H1 (cell line): ENCODE results near the gene L3MBTL1. TPM values are rescaled to one million over a fixed set of nuclear protein-coding genes. Genes with fewer than 3 reads are reported as not detected.

Experiments used
- CTCF ChIA-PET: fragments of 300-600 bp; sonication (Branson Sonifier 250); formaldehyde crosslinking; loops from one replicate; lab custom pipeline; 2021; ENCODE audit not compliant: partially characterized antibody; lab: Charles Lee
- POLR2A ChIA-PET: fragments of 300-600 bp; sonication (Branson Sonifier 250); formaldehyde crosslinking; loops from one replicate; lab custom pipeline; 2021; ENCODE audit warnings: inconsistent platforms; ENCODE audit not compliant: partially characterized antibody; lab: Charles Lee
- DNase-seq, 2 experiments: peaks; one replicate each; pipeline versions ENCODE4 v3.0.0 to v3.0.0-alpha.2; 2010 to 2022; ENCODE audit warnings: low spot score in 2 of 2, low read depth in 1 of 2, mixed read lengths in 1 of 2
- FAIRE-seq: peaks from 2 replicates; lab custom pipeline; 2011; peaks lifted over from hg19 to GRCh38; lab: Jason Lieb, UNC
- H2AFZ ChIP-seq: 2 replicates; pipeline ENCODE4 v1.8.1; 2012; ENCODE audit warnings: low read length, inconsistent platforms
- H2AK5ac ChIP-seq: 2 replicates; pipeline ENCODE4 v1.6.1; 2013; ENCODE audit warnings: low read depth, low read length
- H2BK120ac ChIP-seq: replicated peaks from 2 replicates; pipeline ENCODE3; 2013; ENCODE audit warnings: low read depth, low read length, inconsistent platforms
- H2BK12ac ChIP-seq: 2 replicates; pipeline ENCODE4 v1.6.1; 2013; ENCODE audit warnings: low read depth, low read length
- H2BK15ac ChIP-seq: 2 replicates; pipeline ENCODE4 v1.6.1; 2013; ENCODE audit warnings: low read length
- H2BK20ac ChIP-seq: 2 replicates; pipeline ENCODE4 v1.6.1; 2013; ENCODE audit warnings: low read length
- H2BK5ac ChIP-seq: 2 replicates; pipeline ENCODE4 v1.6.1; 2013; ENCODE audit warnings: low read depth, low read length
- H3K14ac ChIP-seq: 2 replicates; pipeline ENCODE4 v1.6.1; 2013; ENCODE audit warnings: inconsistent platforms; ENCODE audit not compliant: insufficient read length
- H3K18ac ChIP-seq: 2 replicates; pipeline ENCODE4 v1.6.1; 2013; ENCODE audit warnings: low read length; ENCODE audit errors: extremely low read depth
- H3K23ac ChIP-seq: 2 replicates; pipeline ENCODE4 v1.6.1; 2013; ENCODE audit warnings: inconsistent platforms; ENCODE audit not compliant: insufficient read length
- H3K23me2 ChIP-seq: 2 replicates; pipeline ENCODE4 v1.6.1; 2013; ENCODE audit warnings: low read depth, low read length
- H3K27ac ChIP-seq: 2 replicates; pipeline ENCODE4 v1.6.1; 2011; ENCODE audit warnings: low read depth, low read length, inconsistent platforms
- H3K27me3 ChIP-seq, 4 experiments: replicated peaks in 1 of 4; 1 replicate in 1 of 4; 2 replicates in 3 of 4; pipeline versions ENCODE4 v1.6.1 to v1.8.1; 2011 to 2013; ENCODE audit warnings: low read length in 3 of 4, mild to moderate bottlenecking in 3 of 4, inconsistent platforms in 2 of 4, mixed read lengths in 2 of 4, moderate library complexity in 1 of 4; ENCODE audit not compliant: control insufficient read depth in 3 of 4, insufficient read depth in 3 of 4; ENCODE audit errors: extremely low read depth in 1 of 4
- H3K36me3 ChIP-seq, 4 experiments: 2 replicates each; pipeline versions ENCODE4 v1.6.1 to v1.8.1; 2011 to 2013; ENCODE audit warnings: mild to moderate bottlenecking in 4 of 4, low read length in 3 of 4, moderate library complexity in 2 of 4, control low read depth in 1 of 4, inconsistent platforms in 1 of 4; ENCODE audit not compliant: insufficient read depth in 4 of 4, control insufficient read depth in 2 of 4
- H3K4ac ChIP-seq: replicated peaks from 2 replicates; pipeline ENCODE3; 2013; ENCODE audit warnings: low read length, low read depth, mixed read lengths, inconsistent platforms; ENCODE audit not compliant: insufficient read length
- H3K4me1 ChIP-seq, 4 experiments: replicated peaks in 1 of 4; 1 replicate in 1 of 4; 2 replicates in 3 of 4; pipeline versions ENCODE4 v1.6.1 to v1.8.1; 2011 to 2013; ENCODE audit warnings: low read length in 3 of 4, inconsistent platforms in 2 of 4, mixed read lengths in 1 of 4; ENCODE audit not compliant: insufficient read depth in 4 of 4, control insufficient read depth in 3 of 4
- H3K4me2 ChIP-seq, 2 experiments: 2 replicates each; pipeline versions ENCODE4 v1.6.1 to v1.8.1; 2011 to 2013; ENCODE audit warnings: low read depth in 2 of 2, low read length in 2 of 2, control low read depth in 1 of 2, inconsistent platforms in 1 of 2, mild to moderate bottlenecking in 1 of 2; ENCODE audit not compliant: insufficient read depth in 1 of 2
- H3K4me3 ChIP-seq, 4 experiments: fragments of 200-600, 300-600 bp in 1 of 4; sonication (generic), shearing (Covaris generic), sonication (Bioruptor Twin) in 1 of 4; 2 replicates each; pipeline versions ENCODE4 v1.5.1 to v1.8.1; 2011 to 2016; ENCODE audit warnings: low read length in 4 of 4, low read depth in 3 of 4, control low read depth in 2 of 4, inconsistent platforms in 2 of 4, mild to moderate bottlenecking in 2 of 4, mixed read lengths in 1 of 4, moderate library complexity in 1 of 4; ENCODE audit not compliant: insufficient read depth in 2 of 4; ENCODE audit errors: extremely low read depth in 1 of 4
- H3K56ac ChIP-seq: replicated peaks from 2 replicates; pipeline ENCODE3; 2013; ENCODE audit warnings: low read depth, mild to moderate bottlenecking, mixed read lengths, low read length, inconsistent platforms; ENCODE audit not compliant: insufficient read length
- H3K79me1 ChIP-seq: 2 replicates; pipeline ENCODE4 v1.6.1; 2013; ENCODE audit warnings: low read depth, low read length, control low read depth
- H3K79me2 ChIP-seq, 2 experiments: 2 replicates each; pipeline versions ENCODE4 v1.6.1 to v1.8.1; 2012 to 2013; ENCODE audit warnings: low read length in 2 of 2, mild to moderate bottlenecking in 2 of 2, inconsistent platforms in 1 of 2; ENCODE audit not compliant: insufficient read depth in 2 of 2, control insufficient read depth in 1 of 2
- H3K9ac ChIP-seq, 4 experiments: replicated peaks in 1 of 4; 1 replicate in 1 of 4; 2 replicates in 3 of 4; pipeline versions ENCODE4 v1.6.1 to v1.8.1; 2011 to 2013; ENCODE audit warnings: low read depth in 3 of 4, low read length in 3 of 4, control low read depth in 2 of 4, mild to moderate bottlenecking in 2 of 4, moderate library complexity in 2 of 4, inconsistent platforms in 1 of 4; ENCODE audit errors: extremely low read depth in 1 of 4
- H3K9me3 ChIP-seq, 2 experiments: 2 replicates each; pipeline versions ENCODE4 v1.6.1 to v1.8.1; 2012 to 2013; ENCODE audit warnings: mild to moderate bottlenecking in 2 of 2, moderate library complexity in 2 of 2, control low read depth in 1 of 2, inconsistent platforms in 1 of 2, low read depth in 1 of 2, low read length in 1 of 2, mixed read lengths in 1 of 2; ENCODE audit not compliant: insufficient read depth in 2 of 2
- H4K20me1 ChIP-seq, 2 experiments: replicated peaks in 1 of 2; 2 replicates each; pipeline versions ENCODE3 to v1.8.1; 2011 to 2013; ENCODE audit warnings: inconsistent platforms in 2 of 2, low read length in 2 of 2, mild to moderate bottlenecking in 1 of 2; ENCODE audit not compliant: insufficient read depth in 2 of 2, control insufficient read depth in 1 of 2
- H4K5ac ChIP-seq: 2 replicates; pipeline ENCODE4 v1.6.1; 2013; ENCODE audit warnings: low read length, low read depth, mixed read lengths, inconsistent platforms; ENCODE audit not compliant: insufficient read length
- H4K8ac ChIP-seq: 2 replicates; pipeline ENCODE4 v1.8.0; 2013; ENCODE audit warnings: mild to moderate bottlenecking, moderate library complexity, low read length, inconsistent platforms; ENCODE audit not compliant: insufficient read depth; ENCODE audit errors: extremely low read depth
- H4K91ac ChIP-seq: replicated peaks from 2 replicates; pipeline ENCODE3; 2013; ENCODE audit warnings: low read length, mixed read lengths, inconsistent platforms; ENCODE audit not compliant: insufficient read length
- ASH2L ChIP-seq: fragments of 200-600, 300-600 bp; sonication (generic); IDR thresholded peaks from one replicate; pipeline ENCODE4 v1.7.1; 2017; ENCODE audit warnings: low read length
- BRCA1 ChIP-seq: IDR thresholded peaks from 2 replicates; pipeline ENCODE4 v1.6.1; 2012; ENCODE audit warnings: low read depth, low read length, improper control_type of control experiment
- GABPA ChIP-seq: IDR thresholded peaks from 2 replicates; pipeline ENCODE4 v1.6.1; 2011; ENCODE audit warnings: mild to moderate bottlenecking, low read length, moderate library complexity, borderline replicate concordance; ENCODE audit not compliant: insufficient read depth
- KDM5A ChIP-seq: fragments of 200-600 bp; IDR thresholded peaks from 2 replicates; pipeline ENCODE4 v1.7.1; 2012; ENCODE audit warnings: mild to moderate bottlenecking, low read length, inconsistent platforms, mixed read lengths
- MAFK ChIP-seq: IDR thresholded peaks from 2 replicates; pipeline ENCODE4 v1.6.1; 2012; ENCODE audit warnings: low read depth, mild to moderate bottlenecking, improper control_type of control experiment, low read length
- POLR2A ChIP-seq, 2 experiments: IDR thresholded peaks; 1 replicate in 1 of 2; 2 replicates in 1 of 2; pipeline ENCODE4 v1.6.1; 2011; ENCODE audit warnings: low read depth in 2 of 2, low read length in 2 of 2, mild to moderate bottlenecking in 2 of 2; ENCODE audit errors: control extremely low read depth in 1 of 2
- POLR2AphosphoS5 ChIP-seq: IDR thresholded peaks from 2 replicates; pipeline ENCODE4 v1.6.1; 2011; ENCODE audit warnings: low read depth, low read length
- RAD21 ChIP-seq, 2 experiments: IDR thresholded peaks in 1 of 2; conservative IDR thresholded peaks in 1 of 2; 2 replicates each; pipeline ENCODE4 v1.6.1; 2011; ENCODE audit warnings: low read depth in 2 of 2, low read length in 2 of 2, improper control_type of control experiment in 1 of 2, inconsistent platforms in 1 of 2, mild to moderate bottlenecking in 1 of 2, moderate library complexity in 1 of 2
- SIN3A ChIP-seq, 2 experiments: IDR thresholded peaks in 1 of 2; conservative IDR thresholded peaks in 1 of 2; 2 replicates each; pipeline ENCODE4 v1.6.1; 2011 to 2012; ENCODE audit warnings: low read length in 2 of 2, improper control_type of control experiment in 1 of 2, low read depth in 1 of 2, mild to moderate bottlenecking in 1 of 2
- SIRT6 ChIP-seq: IDR thresholded peaks from one replicate; pipeline ENCODE4 v1.7.1; 2012; ENCODE audit warnings: low read length, inconsistent platforms
- SP1 ChIP-seq: IDR thresholded peaks from 2 replicates; pipeline ENCODE4 v1.6.1; 2011; ENCODE audit warnings: low read depth, low read length
- WGBS, 2 experiments: shearing (Covaris generic) in 1 of 2; methylation state at CpG; one replicate each; pipeline versions ENCODE4 v1.1.6 to v1.1.7; 2013 to 2015; ENCODE audit warnings: low lambda C conversion rate in 2 of 2, mixed read lengths in 2 of 2, inconsistent platforms in 1 of 2, low coverage in 1 of 2, missing lambda C conversion rate in 1 of 2; ENCODE audit not compliant: insufficient replicate concordance in 2 of 2, insufficient coverage in 1 of 2, insufficient read length in 1 of 2; ENCODE audit errors: extremely low coverage in 1 of 2, missing lambda C conversion rate in 1 of 2; 5-methylcytosine and 5-hydroxymethylcytosine counted together
- polyA plus RNA-seq, 7 experiments: library from polyadenylated mRNA; depleted of rRNA in 3 of 7; stranded (reverse) in 5 of 7; unstranded in 2 of 7; fragments of >200 nt in 5 of 7; fragments of 200-250 nt in 2 of 7; gene quantifications; 1 replicate in 5 of 7; 2 replicates in 1 of 7; 4 replicates in 1 of 7; pipeline versions ENCODE4 v1.2.1 to v1.2.3, GENCODE V29; 2011 to 2013; ENCODE audit warnings: missing spikeins in 2 of 7, mixed read lengths in 2 of 7
- total RNA-seq: library from RNA; stranded (reverse); fragmentation: NEBNext Ultra II Directional; extraction: Animal tissue kit (Norgen Biotek cat#: 25700); gene quantifications from 2 replicates; pipeline ENCODE4 v1.2.1, GENCODE V29; 2021

Gene L3MBTL1
- total and polyA plus RNA-seq, 2 of the 8 experiments (the other 6 are each of a cell fraction or from before 2014, with no cell fraction given) = 11.9 to 17.0 TPM

GRCh38 chr20:43462660-43463526, 44.6 kb upstream of the L3MBTL1 start:
- Histone ChIP-seq H2AK5ac (no peak overlapping the region), H3K36me3 (peaks cover 24 to 73% (median 57%) of the 10 kb centered on the region in 4 experiments), H3K9me3 (no peaks in the 10 kb centered on the region), H3K27me3 (no peaks in the 10 kb centered on the region), H4K20me1 (peaks cover 2 to 3% of the 10 kb centered on the region in 2 experiments), H3K4me2 (no peak overlapping the region), H3K23ac (no peak overlapping the region), H3K23me2 (0 out of 2 replicates have a peak, but pooled peaks cover 3% of the 10 kb centered on the region), H3K56ac (no peak overlapping the region), H2BK120ac (no peak overlapping the region), H3K4ac (no peak overlapping the region), H2BK12ac (no peak overlapping the region), H2BK5ac (no peak overlapping the region), H3K18ac (no peak overlapping the region), H3K27ac (no peak overlapping the region), H4K8ac (no peak overlapping the region), H3K9ac (no peak overlapping the region), H2AFZ (no peak overlapping the region), H2BK20ac (no peak overlapping the region), H3K79me2 (peaks cover 10 to 40% of the 10 kb centered on the region in 2 experiments), H4K5ac (no peak overlapping the region), H3K14ac (no peak overlapping the region), H3K4me1 (peaks cover 0 to 4% (median 0%) of the 10 kb centered on the region in 4 experiments; a peak in 2 of 7 replicates), H4K91ac (no peak overlapping the region), H3K4me3 (no peak overlapping the region), H3K79me1 (peaks cover 2% of the 10 kb centered on the region; the same call in 1 of the 2 replicates), H2BK15ac (no peak overlapping the region)
- ChIA-PET CTCF (interaction anchor here (0.6 kb wide), 2 partner anchors 14 to 16 kb away, joined by 3 read pairs; no protein-coding TSS in a partner anchor), POLR2A (interaction anchor here (0.6 to 2.8 kb wide), 14 partner anchors 9 to 272 kb away, joined by 3 to 14 read pairs (median 5); partner anchors contain the start of genes IFT52 and L3MBTL1)
- 89% methylated on average over 4 of the region's 4 CpGs; no CpG with 5 or more reads in 1 of the 2 experiments for WGBS, 2 experiments
- FAIRE-seq (no peak), DNase-seq (no peak)
- TF ChIP-seq SIN3A (conservative IDR thresholded peaks at IDR 0.05 in 1 of 2, IDR thresholded peaks at IDR 0.05 in 1 of 2; ENCODE audit: low read depth in 1 of 2, low read length in 2 of 2) (no peak), ASH2L (no peak), RAD21 (IDR thresholded peaks at IDR 0.05 in 1 of 2, conservative IDR thresholded peaks at IDR 0.05 in 1 of 2; ENCODE audit: low read depth in 2 of 2, low read length in 2 of 2) (no peak), KDM5A (no peak), POLR2AphosphoS5 (peak; percentile 80), BRCA1 (no peak), SIRT6 (no peak), SP1 (no peak), POLR2A (IDR thresholded peaks at IDR 0.05; ENCODE audit: control extremely low read depth in 1 of 2, low read depth in 2 of 2, low read length in 2 of 2) (peak in 1 of 2 experiments; percentile 31; a peak in 1 of 3 replicates), MAFK (peak; percentile 55; the same call in 1 of the 2 replicates), GABPA (no peak)
